SK-N-MC (cell line): ENCODE results near the gene REM1.
"Not testable (repeated sequence)": the region's sequence is repeated elsewhere in the genome, so short reads cannot be mapped to it uniquely, and the experiment has no call there.

Experiments used
- DNase-seq: peaks from one replicate; pipeline ENCODE4 v3.0.0-alpha.2; 2011; ENCODE audit warnings: low read depth, low spot score
- H3K27ac ChIP-seq: fragments of 200-600 bp; sonication (generic); 2 replicates; pipeline ENCODE4 v1.5.1; 2016; ENCODE audit warnings: mixed run types
- H3K36me3 ChIP-seq: fragments of 200-600 bp; sonication (generic); 2 replicates; pipeline ENCODE4 v1.6.1; 2017; ENCODE audit warnings: antibody characterized with exemption, low read length, mixed read lengths; ENCODE audit not compliant: insufficient read depth
- H3K4me3 ChIP-seq: fragments of 200-600 bp; sonication (generic); 2 replicates; pipeline ENCODE4 v1.5.1; 2016
- H3K9ac ChIP-seq: fragments of 200-600 bp; sonication (generic); 2 replicates; pipeline ENCODE4 v1.8.0; 2017; ENCODE audit warnings: mixed run types, mixed read lengths; ENCODE audit not compliant: insufficient read length
- H3K9me3 ChIP-seq: fragments of 200-600 bp; sonication (generic); 2 replicates; pipeline ENCODE4 v1.6.1; 2017; ENCODE audit warnings: low read depth, mild to moderate bottlenecking, antibody characterized with exemption, low read length, moderate library complexity, mixed read lengths
- EZH2 ChIP-seq: fragments of 200-600 bp; sonication (generic); IDR thresholded peaks from one replicate; pipeline ENCODE4 v1.6.1; 2017; ENCODE audit warnings: antibody characterized with exemption
- FOXP2 ChIP-seq: optimal IDR thresholded peaks from 2 replicates; pipeline ENCODE3; 2011; ENCODE audit warnings: mild to moderate bottlenecking, moderate library complexity; ENCODE audit not compliant: insufficient read depth; ENCODE audit errors: extremely low read length, control extremely low read depth
- POLR2AphosphoS5 ChIP-seq: IDR thresholded peaks from 2 replicates; pipeline ENCODE4 v1.6.1; 2012; ENCODE audit warnings: mild to moderate bottlenecking, low read depth, low read length, borderline replicate concordance

Gene REM1

GRCh38 chr20:31449511-31450414, 25.3 kb upstream of the REM1 start:
- H3K36me3 ChIP-seq, result no peaks in the 10 kb centered on the region
- H3K4me3 ChIP-seq, result no peak overlapping the region
- DNase-seq, result no peak
- H3K27ac ChIP-seq, result no peak overlapping the region
- no peaks in the 10 kb centered on the region for H3K9me3 ChIP-seq
- no peak overlapping the region for H3K9ac ChIP-seq
- TF ChIP-seq FOXP2, result no peak

- TF ChIP-seq FOXP2, result no peak
- TF ChIP-seq POLR2AphosphoS5, result no peak
- TF ChIP-seq EZH2, result no peak
- H3K27ac ChIP-seq, result no peak overlapping the region
- H3K4me3 ChIP-seq, result no peak overlapping the region
- no peaks in the 10 kb centered on the region for H3K36me3 ChIP-seq
- no peaks in the 10 kb centered on the region for H3K9me3 ChIP-seq
- DNase-seq, result no peak
- H3K9ac ChIP-seq, result no peak overlapping the region
Measured at GRCh38 chr20:31452575-31452974, 22.5 kb upstream of the REM1 start.

- TF ChIP-seq EZH2 (no peak), POLR2AphosphoS5 (no peak)
- H3K9me3 ChIP-seq, result no peaks in the 10 kb centered on the region
- H3K27ac ChIP-seq, result no peak overlapping the region
- no peaks in the 10 kb centered on the region for H3K36me3 ChIP-seq
- no peak overlapping the region for H3K9ac ChIP-seq
- no peak overlapping the region for H3K4me3 ChIP-seq
- DNase-seq, result no peak
Measured at GRCh38 chr20:31454361-31454760, 20.7 kb upstream of the REM1 start.

- not testable (repeated sequence) for DNase-seq, H3K9me3 ChIP-seq, H3K9ac ChIP-seq, H3K4me3 ChIP-seq, H3K36me3 ChIP-seq, H3K27ac ChIP-seq
Measured at GRCh38 chr20:31470946-31471345, 4.1 kb upstream of the REM1 start.

GRCh38 chr20:31472395-31473330, 2.4 kb upstream of the REM1 start:
- no peak for DNase-seq
- TF ChIP-seq FOXP2, result no peak
- no peak for TF ChIP-seq EZH2
- no peak for TF ChIP-seq POLR2AphosphoS5
- H3K4me3 ChIP-seq, result no peak overlapping the region
- no peaks in the 10 kb centered on the region for H3K9me3 ChIP-seq
- H3K9ac ChIP-seq, result no peak overlapping the region
- no peak overlapping the region for H3K27ac ChIP-seq
- H3K36me3 ChIP-seq, result no peaks in the 10 kb centered on the region

GRCh38 chr20:31473331-31474096, 1.6 kb upstream of the REM1 start:
- no peak for DNase-seq
- Histone ChIP-seq H3K27ac (no peak overlapping the region), H3K9ac (no peak overlapping the region), H3K4me3 (no peak overlapping the region), H3K9me3 (no peaks in the 10 kb centered on the region), H3K36me3 (no peaks in the 10 kb centered on the region)
- no peak for TF ChIP-seq EZH2
- TF ChIP-seq POLR2AphosphoS5, result no peak

GRCh38 chr20:31474097-31474436, 1.0 kb upstream of the REM1 start:
- Histone ChIP-seq H3K36me3 (no peaks in the 10 kb centered on the region), H3K9ac (no peak overlapping the region), H3K4me3 (no peak overlapping the region), H3K9me3 (no peaks in the 10 kb centered on the region), H3K27ac (no peak overlapping the region)
- no peak for DNase-seq
- TF ChIP-seq POLR2AphosphoS5 (no peak), EZH2 (no peak), FOXP2 (no peak)

GRCh38 chr20:31475472-31476293, 595 bp downstream of the REM1 start:
- Histone ChIP-seq H3K9ac (no peak overlapping the region), H3K27ac (no peak overlapping the region), H3K9me3 (no peaks in the 10 kb centered on the region), H3K36me3 (no peaks in the 10 kb centered on the region), H3K4me3 (no peak overlapping the region)
- TF ChIP-seq FOXP2 (no peak), EZH2 (no peak), POLR2AphosphoS5 (no peak)
- DNase-seq, result no peak
